ENCODE data around the gene TMEM169. TPM values are rescaled to one million over a fixed set of nuclear protein-coding genes. Genes with fewer than 3 reads are reported as not detected.

Gene TMEM169
- total and polyA plus RNA-seq, 2 of the 13 experiments (the other 11 are each of a cell fraction or from before 2014, with no cell fraction given), result 1.5 to 4.5 TPM

DNA sequence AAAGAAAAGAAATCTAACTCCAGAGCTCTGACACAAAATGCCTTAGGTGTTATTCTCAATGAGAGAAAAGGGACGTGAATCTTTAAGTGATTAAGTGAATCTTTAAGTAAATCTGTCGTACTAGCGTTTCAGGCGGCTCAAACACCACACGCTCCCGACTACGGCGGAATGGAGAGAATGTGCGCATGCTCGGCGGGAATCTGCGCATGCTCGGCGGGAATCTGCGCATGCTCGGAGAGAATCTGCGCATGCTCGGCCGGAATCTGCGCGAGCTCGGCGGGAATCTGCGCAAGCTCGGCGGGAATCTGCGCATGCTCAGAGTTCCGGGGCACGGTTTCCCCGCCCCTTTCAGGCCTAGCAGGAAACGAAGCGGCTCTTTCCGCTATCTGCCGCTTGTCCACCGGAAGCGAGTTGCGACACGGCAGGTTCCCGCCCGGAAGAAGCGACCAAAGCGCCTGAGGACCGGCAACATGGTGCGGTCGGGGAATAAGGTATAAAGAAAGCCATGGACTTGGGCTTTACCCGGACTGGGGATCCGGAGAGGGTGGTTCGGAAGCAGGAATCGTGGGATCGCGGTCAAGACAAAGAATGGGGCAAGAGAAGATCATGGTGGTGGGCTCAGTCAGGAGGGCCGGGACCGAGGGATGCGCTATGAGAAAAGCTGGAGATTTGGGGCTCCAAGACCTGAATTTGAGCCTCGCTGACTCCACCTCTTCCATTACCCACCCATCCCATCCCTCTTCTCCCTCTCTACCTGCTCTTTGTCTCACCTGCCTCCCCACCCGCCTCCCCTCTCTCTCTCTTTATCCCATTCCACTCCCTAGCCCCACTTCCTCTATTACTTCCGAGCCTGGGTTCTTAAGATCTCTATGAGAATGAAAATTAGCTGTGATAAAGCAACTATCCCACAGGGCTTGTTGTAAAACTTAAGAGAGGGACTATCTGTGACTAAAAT, 27.5 kb downstream of the TMEM169 start, which contains the start of gene XRCC5 (continued):
- TF ChIP-seq PATZ1 (CRISPR knock-in tag; IDR thresholded peaks at IDR 0.05) (no peak; the same call in 1 of the 2 replicates), CCAR2 (optimal IDR thresholded peaks at IDR 0.05; ENCODE audit: low read depth, low read length) (no peak), SRF (IDR thresholded peaks at IDR 0.05; ENCODE audit: low read depth, low read length) (no peak), KDM4B (CRISPR knock-in tag; IDR thresholded peaks at IDR 0.05) (peak; percentile 85), ZNF687 (CRISPR knock-in tag; IDR thresholded peaks at IDR 0.05) (peak; percentile 99), SIX1 (CRISPR knock-in tag; IDR thresholded peaks at IDR 0.05; ENCODE audit: borderline replicate concordance) (peak; percentile 55; the same call in 1 of the 2 replicates), CREM (IDR thresholded peaks at IDR 0.05) (peak; percentile 88), CREM (CRISPR knock-in tag; IDR thresholded peaks at IDR 0.05) (no peak), ZNF629 (CRISPR knock-in tag; conservative IDR thresholded peaks at IDR 0.05) (peak; percentile 25; the same call in 1 of the 2 replicates), KAT8 (CRISPR knock-in tag; IDR thresholded peaks at IDR 0.05) (peak; percentile 99), MYPOP (CRISPR knock-in tag; IDR thresholded peaks at IDR 0.05) (no peak; the same call in 1 of the 2 replicates), MAF1 (CRISPR knock-in tag; IDR thresholded peaks at IDR 0.05; ENCODE audit: borderline replicate concordance) (peak; percentile 83), SMYD3 (CRISPR knock-in tag; IDR thresholded peaks at IDR 0.05) (peak; percentile 82; the same call in 1 of the 2 replicates), ZNF20 (CRISPR knock-in tag; IDR thresholded peaks at IDR 0.05) (no peak), EHMT2 (IDR thresholded peaks at IDR 0.05; ENCODE audit: borderline replicate concordance, low read depth, low read length) (no peak), ATF1 (CRISPR knock-in tag; IDR thresholded peaks at IDR 0.05) (no peak), ZNF205 (CRISPR knock-in tag; IDR thresholded peaks at IDR 0.05) (peak; percentile 89; the same call in 1 of the 2 replicates), KLF6 (CRISPR knock-in tag; IDR thresholded peaks at IDR 0.05) (peak; percentile 91; the same call in 1 of the 2 replicates), TEAD2 (CRISPR knock-in tag; IDR thresholded peaks at IDR 0.05) (peak; percentile 94; the same call in 1 of the 2 replicates), ZNF724P (CRISPR knock-in tag; IDR thresholded peaks at IDR 0.05; ENCODE audit: borderline replicate concordance) (peak; percentile 87; the same call in 1 of the 2 replicates), ZNF607 (CRISPR knock-in tag; IDR thresholded peaks at IDR 0.05; ENCODE audit: borderline replicate concordance) (peak; percentile 93), MZF1 (CRISPR knock-in tag; IDR thresholded peaks at IDR 0.05; ENCODE audit: borderline replicate concordance) (peak; percentile 71; the same call in 1 of the 2 replicates), ZNF781 (CRISPR knock-in tag; IDR thresholded peaks at IDR 0.05; ENCODE audit: borderline replicate concordance, not compliant biosample characterization) (peak; percentile 99)
